HEK293 (cell line): ENCODE results near the gene HNRNPH2.
A peak's percentile ranks its signal among the peaks of the same experiment; 100 is the strongest.

Experiments
- CTCF ChIA-PET: fragments of 350-600 bp; formaldehyde crosslinking; extraction: SDS; loops from one replicate; lab custom pipeline; 2021; ENCODE audit warnings: antibody characterized with exemption; lab: Yijun Ruan, JAX
- POLR2A ChIA-PET: fragments of 300-600 bp; formaldehyde crosslinking; extraction: SDS; loops from one replicate; lab custom pipeline; 2020; ENCODE audit warnings: antibody characterized with exemption, inconsistent platforms; lab: Yijun Ruan, JAX
- H3K27ac ChIP-seq: fragments of 200-500 bp; sonication (Bioruptor generic); 2 replicates; pipeline ENCODE4 v1.5.1; 2014; ENCODE audit warnings: low read depth, low read length, control low read depth, inconsistent platforms; ENCODE audit errors: extremely low read depth
- H3K36me3 ChIP-seq, 2 experiments: fragments of 200-500 bp in 1 of 2; sonication (Bioruptor generic) in 1 of 2; 1 replicate in 1 of 2; 2 replicates in 1 of 2; pipeline ENCODE4 v1.5.1; 2014 to 2017; ENCODE audit warnings: inconsistent platforms in 2 of 2, low read length in 2 of 2; ENCODE audit not compliant: control insufficient read depth in 2 of 2, insufficient read depth in 1 of 2
- H3K4me1 ChIP-seq: fragments of 200-500 bp; sonication (Bioruptor generic); 2 replicates; pipeline ENCODE4 v1.5.1; 2014; ENCODE audit warnings: mild to moderate bottlenecking, low read length, inconsistent platforms; ENCODE audit not compliant: control insufficient read depth, insufficient read depth
- H3K4me3 ChIP-seq: 2 replicates; pipeline ENCODE4 v1.5.1; 2011; ENCODE audit warnings: low read depth, mild to moderate bottlenecking, control low read depth, low read length, moderate library complexity
- H3K9me3 ChIP-seq: fragments of 200-500 bp; sonication (Bioruptor generic); 2 replicates; pipeline ENCODE4 v1.5.1; 2014; ENCODE audit warnings: low read depth, low read length, inconsistent platforms; ENCODE audit not compliant: control insufficient read depth, insufficient read depth
- CTCF ChIP-seq: fragments of 450-650 bp; formaldehyde crosslinking; IDR thresholded peaks from 2 replicates; pipeline ENCODE4 v1.5.1; 2016; ENCODE audit warnings: missing biosample characterization, missing genetic modification characterization
- EGR2 ChIP-seq: fragments of 450-650 bp; formaldehyde crosslinking; IDR thresholded peaks from 2 replicates; pipeline ENCODE4 v1.5.1; 2016; ENCODE audit warnings: low read depth, missing biosample characterization, missing genetic modification characterization
- GLI4 ChIP-seq: fragments of 450-650 bp; formaldehyde crosslinking; IDR thresholded peaks from 2 replicates; pipeline ENCODE4 v1.5.1; 2016; ENCODE audit warnings: missing biosample characterization, missing genetic modification characterization
- HIC1 ChIP-seq: fragments of 450-650 bp; formaldehyde crosslinking; IDR thresholded peaks from 2 replicates; pipeline ENCODE4 v1.5.1; 2016; ENCODE audit warnings: missing biosample characterization, missing genetic modification characterization
- KLF7 ChIP-seq: fragments of 450-650 bp; formaldehyde crosslinking; IDR thresholded peaks from 2 replicates; pipeline ENCODE4 v1.5.1; 2016; ENCODE audit warnings: missing biosample characterization, missing genetic modification characterization, borderline replicate concordance
- OVOL3 ChIP-seq: fragments of 450-650 bp; formaldehyde crosslinking; IDR thresholded peaks from 2 replicates; pipeline ENCODE4 v1.5.1; 2016; ENCODE audit warnings: missing biosample characterization, missing genetic modification characterization
- SALL2 ChIP-seq: fragments of 450-650 bp; formaldehyde crosslinking; IDR thresholded peaks from 2 replicates; pipeline ENCODE4 v1.5.0; 2017; ENCODE audit warnings: missing biosample characterization, mild to moderate bottlenecking, missing genetic modification characterization, borderline replicate concordance
- SP2 ChIP-seq: fragments of 450-650 bp; formaldehyde crosslinking; IDR thresholded peaks from 2 replicates; pipeline ENCODE4 v1.5.1; 2016; ENCODE audit warnings: missing biosample characterization, missing genetic modification characterization
- ZBTB1 ChIP-seq: fragments of 450-650 bp; formaldehyde crosslinking; IDR thresholded peaks from 2 replicates; pipeline ENCODE4 v1.5.1; 2016; ENCODE audit warnings: missing biosample characterization, missing genetic modification characterization
- ZFHX2 ChIP-seq: fragments of 450-650 bp; formaldehyde crosslinking; conservative IDR thresholded peaks from 2 replicates; pipeline ENCODE4 v1.5.1; 2016; ENCODE audit warnings: missing biosample characterization, missing genetic modification characterization
- ZNF114 ChIP-seq: fragments of 450-650 bp; formaldehyde crosslinking; IDR thresholded peaks from 2 replicates; pipeline ENCODE4 v1.5.0; 2017; ENCODE audit warnings: missing biosample characterization, missing genetic modification characterization
- ZNF138 ChIP-seq: fragments of 450-650 bp; formaldehyde crosslinking; IDR thresholded peaks from 2 replicates; pipeline ENCODE4 v1.5.1; 2016; ENCODE audit warnings: missing biosample characterization, missing genetic modification characterization, borderline replicate concordance
- ZNF169 ChIP-seq: fragments of 450-650 bp; formaldehyde crosslinking; IDR thresholded peaks from 2 replicates; pipeline ENCODE4 v1.5.1; 2016; ENCODE audit warnings: missing biosample characterization, missing genetic modification characterization
- ZNF473 ChIP-seq: fragments of 450-650 bp; formaldehyde crosslinking; IDR thresholded peaks from 2 replicates; pipeline ENCODE4 v1.5.1; 2017; ENCODE audit warnings: missing biosample characterization, missing genetic modification characterization
- ZNF530 ChIP-seq: fragments of 450-650 bp; formaldehyde crosslinking; IDR thresholded peaks from 2 replicates; pipeline ENCODE4 v1.5.1; 2016; ENCODE audit warnings: low read depth, missing biosample characterization, missing genetic modification characterization
- ZNF555 ChIP-seq: fragments of 450-650 bp; formaldehyde crosslinking; conservative IDR thresholded peaks from 2 replicates; pipeline ENCODE4 v1.5.1; 2017; ENCODE audit warnings: missing biosample characterization, mild to moderate bottlenecking, missing genetic modification characterization, inconsistent platforms
- ZNF654 ChIP-seq: fragments of 450-650 bp; formaldehyde crosslinking; IDR thresholded peaks from 2 replicates; pipeline ENCODE4 v1.5.1; 2016; ENCODE audit warnings: low read depth, missing biosample characterization, missing genetic modification characterization
- ZNF660 ChIP-seq: fragments of 450-650 bp; IDR thresholded peaks from 2 replicates; pipeline ENCODE4 v1.5.1; 2018; ENCODE audit warnings: missing biosample characterization, mild to moderate bottlenecking, missing genetic modification characterization

HNRNPH2 gene

GRCh38 chrX:101415180-101416145, 7.4 kb downstream of the HNRNPH2 start:
- CTCF ChIA-PET = interaction anchor here (0.6 to 5.0 kb wide), 23 partner anchors 9 to 1081 kb away, joined by 3 to 28 read pairs (median 4); partner anchors contain the start of genes ARMCX4 and RPL36A
- POLR2A ChIA-PET = interaction anchor here (1.2 kb wide), 1 partner anchor 25 kb away, joined by 3 read pairs; the partner anchor contains the start of gene RPL36A
- no peak overlapping the region for H3K27ac ChIP-seq

GRCh38 chrX:101416691-101417090, 8.7 kb downstream of the HNRNPH2 start:
- TF ChIP-seq ZNF114 (tag by site-specific recombination) (no peak), OVOL3 (tag by site-specific recombination) (no peak), GLI4 (tag by site-specific recombination) (no peak), ZBTB1 (no peak), SP2 (tag by site-specific recombination) (no peak), SALL2 (tag by site-specific recombination) (no peak), HIC1 (no peak)
- Histone ChIP-seq H3K9me3 (no peaks in the 10 kb centered on the region), H3K4me3 (no peak overlapping the region), H3K36me3 (peaks cover 0 to 24% of the 10 kb centered on the region in 2 experiments; a peak in 1 of 3 replicates), H3K4me1 (0 out of 2 replicates have a peak, but pooled peaks cover 2% of the 10 kb centered on the region), H3K27ac (no peak overlapping the region)
- POLR2A ChIA-PET = interaction anchor here (0.6 kb wide), 1 partner anchor 71 kb away, joined by 3 read pairs; no protein-coding TSS in a partner anchor
- CTCF ChIA-PET = interaction anchor here (0.7 to 5.0 kb wide), 6 partner anchors 11 to 1080 kb away, joined by 3 to 28 read pairs (median 5); no protein-coding TSS in a partner anchor

More at GRCh38 chrX:101415180-101416145, 7.4 kb downstream of the HNRNPH2 start:
- 0 out of 2 replicates have a peak, but pooled peaks cover 2% of the 10 kb centered on the region for H3K4me1 ChIP-seq
- H3K36me3 ChIP-seq = peaks cover 0 to 23% of the 10 kb centered on the region in 2 experiments; a peak in 2 of 3 replicates
- no peak overlapping the region for H3K4me3 ChIP-seq
- TF ChIP-seq EGR2 (peak; percentile 72; the same call in 1 of the 2 replicates), ZNF138 (no peak), ZNF555 (tag by site-specific recombination) (no peak), ZNF473 (tag by site-specific recombination) (no peak), ZFHX2 (tag by site-specific recombination) (peak; percentile 87), ZNF530 (tag by site-specific recombination) (no peak), ZNF169 (tag by site-specific recombination) (no peak), ZNF114 (tag by site-specific recombination) (no peak), ZNF654 (tag by site-specific recombination) (peak; percentile 96), KLF7 (no peak), CTCF (peak; percentile 58; the same call in 1 of the 2 replicates), ZNF660 (tag by site-specific recombination) (peak; percentile 27; the same call in 1 of the 2 replicates)
- no peaks in the 10 kb centered on the region for H3K9me3 ChIP-seq
